ENCODE measurements around the gene CGREF1.

DNA sequence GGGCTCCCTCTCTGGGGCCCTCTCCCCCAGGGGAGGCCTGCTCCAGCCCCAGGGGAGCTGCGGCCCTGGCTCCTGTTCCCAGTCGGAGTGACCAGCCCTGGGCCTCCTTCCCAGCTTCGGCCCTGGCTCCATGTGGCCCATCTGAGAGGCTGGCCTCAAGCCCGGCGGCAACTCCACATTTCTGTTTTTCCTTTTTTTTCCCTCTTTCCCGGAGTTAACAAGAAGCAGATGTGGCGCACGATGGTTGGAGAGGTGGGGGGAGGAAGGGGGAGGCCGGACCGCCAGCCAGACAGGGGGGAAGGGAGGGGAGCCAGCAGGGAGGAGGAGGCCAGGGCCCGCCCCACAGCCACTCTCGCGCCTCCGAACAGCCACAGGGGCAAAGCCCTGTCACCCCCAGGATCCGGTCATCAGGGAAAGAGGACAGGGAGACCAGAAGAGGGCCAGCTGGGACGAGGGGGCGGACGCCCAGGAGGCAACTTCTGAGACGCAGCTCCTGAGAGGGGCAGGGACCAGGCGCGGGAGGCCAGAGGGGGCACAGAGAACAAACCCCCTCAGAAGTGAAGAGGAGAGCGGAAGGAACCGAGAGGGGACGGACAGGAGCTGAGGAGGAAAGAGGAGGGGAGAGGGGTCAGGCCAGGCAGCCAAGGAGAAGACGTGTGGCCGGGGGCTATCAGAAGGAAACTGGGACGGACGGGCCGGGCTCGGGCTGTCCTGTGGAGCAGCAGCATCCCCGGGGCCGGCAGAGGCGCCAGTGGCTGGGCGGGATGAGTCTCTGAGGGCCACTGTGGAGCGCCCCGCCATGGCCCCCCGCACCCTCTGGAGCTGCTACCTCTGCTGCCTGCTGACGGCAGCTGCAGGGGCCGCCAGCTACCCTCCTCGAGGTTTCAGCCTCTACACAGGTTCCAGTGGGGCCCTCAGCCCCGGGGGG lies 40.4 kb downstream of the CGREF1 start, which contains the start of gene EMILIN1:
- peak in 1 of 2 donors; percentile 16 for TF ChIP-seq POLR2A (IDR thresholded peaks at IDR 0.05)
- TF ChIP-seq, protein P1, sequence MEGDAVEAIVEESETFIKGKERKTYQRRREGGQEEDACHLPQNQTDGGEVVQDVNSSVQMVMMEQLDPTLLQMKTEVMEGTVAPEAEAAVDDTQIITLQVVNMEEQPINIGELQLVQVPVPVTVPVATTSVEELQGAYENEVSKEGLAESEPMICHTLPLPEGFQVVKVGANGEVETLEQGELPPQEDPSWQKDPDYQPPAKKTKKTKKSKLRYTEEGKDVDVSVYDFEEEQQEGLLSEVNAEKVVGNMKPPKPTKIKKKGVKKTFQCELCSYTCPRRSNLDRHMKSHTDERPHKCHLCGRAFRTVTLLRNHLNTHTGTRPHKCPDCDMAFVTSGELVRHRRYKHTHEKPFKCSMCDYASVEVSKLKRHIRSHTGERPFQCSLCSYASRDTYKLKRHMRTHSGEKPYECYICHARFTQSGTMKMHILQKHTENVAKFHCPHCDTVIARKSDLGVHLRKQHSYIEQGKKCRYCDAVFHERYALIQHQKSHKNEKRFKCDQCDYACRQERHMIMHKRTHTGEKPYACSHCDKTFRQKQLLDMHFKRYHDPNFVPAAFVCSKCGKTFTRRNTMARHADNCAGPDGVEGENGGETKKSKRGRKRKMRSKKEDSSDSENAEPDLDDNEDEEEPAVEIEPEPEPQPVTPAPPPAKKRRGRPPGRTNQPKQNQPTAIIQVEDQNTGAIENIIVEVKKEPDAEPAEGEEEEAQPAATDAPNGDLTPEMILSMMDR (IDR thresholded peaks at IDR 0.05), result no peak
